Measurements from ENCODE around the gene CD300LD. TPM values are rescaled to one million over a fixed set of nuclear protein-coding genes. Genes with fewer than 3 reads are reported as not detected.
A peak's percentile ranks its signal among the peaks of the same experiment; 100 is the strongest.
"Not testable (repeated sequence)": the region's sequence is repeated elsewhere in the genome, so short reads cannot be mapped to it uniquely, and the experiment has no call there.

The CD300LD gene
- total RNA-seq = not detected

DNA sequence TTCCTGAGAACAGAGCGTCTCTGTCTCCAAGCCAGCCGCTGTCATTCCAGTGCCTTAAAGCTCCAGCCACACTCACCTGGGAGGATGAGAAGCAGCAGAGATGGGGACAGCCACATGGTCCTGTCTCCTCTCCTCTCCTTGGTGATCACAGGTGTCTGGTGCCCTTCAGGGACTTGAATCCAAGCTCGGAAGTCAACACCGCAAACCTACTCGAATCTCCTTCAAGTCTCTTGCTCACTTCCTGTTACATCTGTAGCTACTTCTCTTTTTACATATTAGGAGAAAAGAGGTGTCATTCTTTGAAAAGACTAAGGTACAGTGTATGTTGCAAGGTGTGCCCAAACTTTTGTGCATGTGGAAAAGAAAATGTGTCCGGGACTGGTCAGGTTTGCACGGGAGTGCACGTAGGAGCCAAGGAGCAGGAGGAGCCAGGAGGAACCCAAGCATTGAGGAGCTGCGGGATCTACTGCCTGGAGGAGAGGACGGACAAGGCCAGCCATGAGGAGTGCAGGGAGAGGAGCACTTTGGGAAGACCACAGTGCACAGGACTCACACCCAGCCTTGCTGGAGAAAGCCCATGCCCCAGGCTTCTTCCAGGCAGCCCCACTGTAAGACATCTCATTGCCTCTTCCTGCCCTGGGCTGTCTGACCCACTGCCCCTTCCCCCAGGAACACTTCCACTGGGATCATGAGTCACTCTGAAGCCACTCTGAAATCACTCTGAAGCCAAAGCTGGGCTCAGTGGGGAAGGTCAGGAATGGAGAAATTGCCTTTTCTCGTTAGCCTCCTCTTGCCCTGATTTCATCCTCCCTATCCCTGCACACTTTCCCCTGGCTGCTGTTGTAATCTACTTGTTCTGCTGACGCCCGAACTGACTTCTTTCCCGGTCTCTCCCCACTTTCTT is at the start of gene CD300LD:
Gene CD300LD (minus strand): TSS at position 197 of the 904 bp plus-strand sequence. CDS start 81 bp downstream, at position 116.
- POLR2A ChIA-PET = interaction anchor here (0.9 to 1.1 kb wide), 2 partner anchors 11 to 13 kb away, joined by 3 to 9 read pairs; no protein-coding TSS in a partner anchor
- Mint-ChIP-seq H3K9me3 (no peaks in the 10 kb centered on the region), H3K36me3 (no peaks in the 10 kb centered on the region), H3K27me3 (peaks cover 37% of the 10 kb centered on the region), H3K4me1 (peaks cover 15% of the 10 kb centered on the region), H3K4me3 (peak within 1 kb of the TSS; percentile 58), H3K27ac (peak within 1 kb of the TSS; percentile 78)
- DNase-seq = no peak
- ATAC-seq (ENCODE audit: low read depth) = peak; percentile 80

DNA sequence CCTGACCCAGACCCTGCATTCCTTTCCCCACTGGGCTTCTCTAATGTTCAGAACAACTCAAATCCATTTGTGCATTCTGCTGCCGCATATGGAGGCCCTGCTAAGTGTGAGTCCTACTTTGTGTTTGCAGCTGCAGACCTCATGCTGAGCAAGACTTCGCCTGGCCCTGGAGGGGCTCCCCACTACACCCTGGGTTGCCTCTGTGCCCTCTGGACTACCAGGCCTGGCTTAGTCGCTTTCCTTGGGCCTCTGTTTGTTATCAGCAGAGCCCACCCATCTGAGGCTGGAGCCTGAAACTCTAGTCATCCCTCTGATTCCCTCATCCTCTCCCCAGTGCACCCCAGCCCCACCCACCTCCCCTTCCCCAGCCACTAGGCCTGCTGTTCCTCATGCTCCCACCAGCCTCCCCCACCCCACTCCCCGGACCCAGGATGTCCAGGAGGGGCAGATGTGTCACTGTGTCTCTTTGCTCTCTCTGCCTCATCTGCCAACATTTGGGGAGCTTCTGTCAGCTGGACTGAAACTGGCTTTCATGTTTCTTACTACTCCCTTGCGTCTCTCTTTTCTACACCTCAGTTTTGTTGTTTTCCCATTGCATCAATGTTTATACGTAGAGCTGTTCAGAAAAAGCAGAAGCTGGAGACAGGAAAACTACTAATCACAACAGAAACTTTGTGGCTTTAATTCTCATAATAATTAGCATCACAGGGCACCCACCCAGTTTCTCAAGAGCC is 49.3 kb upstream of the CD300LD start:
- no peak overlapping the region for H3K4me3 Mint-ChIP-seq
- H3K27ac Mint-ChIP-seq = no peak overlapping the region
- peaks cover 14% of the 10 kb centered on the region for H3K4me1 Mint-ChIP-seq
- no peak for ATAC-seq (ENCODE audit: low read depth)
- no peak for DNase-seq
- peaks cover 78% of the 10 kb centered on the region for H3K27me3 Mint-ChIP-seq
- no peaks in the 10 kb centered on the region for H3K36me3 Mint-ChIP-seq
- H3K9me3 Mint-ChIP-seq = no peaks in the 10 kb centered on the region
- POLR2A ChIA-PET = no interaction called here

DNA sequence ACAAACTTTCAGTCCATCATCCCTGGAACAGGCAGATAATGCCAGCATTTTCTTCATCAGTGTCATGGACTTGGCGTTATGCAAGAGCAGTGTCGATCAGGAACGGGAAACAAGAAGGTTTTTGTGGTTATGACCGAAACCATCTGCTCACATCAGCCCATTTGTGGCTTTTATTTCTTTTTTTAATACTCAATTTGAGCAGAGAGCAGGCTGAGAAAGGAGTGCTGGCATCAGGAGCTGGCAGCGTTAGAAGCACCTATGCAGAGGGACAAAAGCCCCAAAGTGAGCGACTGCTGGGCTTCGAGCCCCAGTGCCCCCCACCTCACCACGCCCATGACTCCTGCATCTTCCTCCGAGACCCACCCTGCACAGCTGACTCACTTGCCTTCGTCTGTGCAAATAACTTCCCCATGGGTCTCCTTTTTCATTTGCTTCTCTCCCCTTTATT is 47.6 kb upstream of the CD300LD start:
- peak overlapping the region; percentile 22 for H3K4me3 Mint-ChIP-seq
- peaks cover 86% of the 10 kb centered on the region for H3K27me3 Mint-ChIP-seq
- POLR2A ChIA-PET = no interaction called here

DNA sequence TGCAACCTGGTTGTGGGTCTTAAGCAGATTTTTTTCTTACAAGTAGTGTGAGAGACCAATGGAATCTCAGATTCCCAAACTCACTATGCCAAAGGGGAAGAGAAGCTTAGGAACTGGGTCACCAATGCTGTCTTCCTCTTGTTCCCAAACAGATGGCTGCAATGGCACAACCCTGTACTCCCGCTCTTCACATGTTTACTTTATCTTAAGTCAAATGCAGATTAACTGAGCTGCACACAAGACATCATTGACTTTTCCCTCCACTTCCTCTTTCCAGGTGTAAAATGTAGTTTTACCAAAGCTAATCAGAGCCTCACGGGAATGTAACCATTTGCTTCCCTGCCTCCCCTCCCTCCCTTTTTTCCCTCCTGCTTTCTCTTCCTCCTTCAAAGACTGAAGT is 45.8 kb upstream of the CD300LD start:
- no peak for DNase-seq
- H3K27ac Mint-ChIP-seq = no peak overlapping the region
- POLR2A ChIA-PET = no interaction called here

More for the DNA sequence above, 47.6 kb upstream of the CD300LD start:
- no peaks in the 10 kb centered on the region for H3K9me3 Mint-ChIP-seq
- no peaks in the 10 kb centered on the region for H3K36me3 Mint-ChIP-seq
- peak; percentile 42 for ATAC-seq (ENCODE audit: low read depth)
- peaks cover 14% of the 10 kb centered on the region for H3K4me1 Mint-ChIP-seq
- no peak overlapping the region for H3K27ac Mint-ChIP-seq
- DNase-seq = no peak

DNA sequence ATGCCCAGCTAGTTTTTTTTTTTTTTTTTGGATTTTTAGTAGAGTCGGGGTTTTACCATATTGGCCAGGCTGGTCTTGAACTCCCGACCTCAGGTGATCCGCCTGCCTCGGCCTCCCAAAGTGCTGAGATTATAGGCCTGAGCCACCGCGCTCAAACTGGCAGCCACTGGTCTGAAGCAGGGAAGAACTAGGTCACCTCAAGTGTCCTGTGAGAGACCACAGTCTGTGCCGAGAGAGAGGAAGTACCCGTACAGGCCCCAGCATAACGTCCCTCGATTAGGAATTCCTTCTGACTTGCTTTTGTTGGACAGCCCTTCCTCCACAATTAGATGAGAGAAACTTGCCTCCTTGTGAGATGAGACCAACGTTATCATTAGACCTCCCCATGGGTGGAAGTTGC is 45.2 kb upstream of the CD300LD start:
- POLR2A ChIA-PET = no interaction called here
- peaks cover 16% of the 10 kb centered on the region for H3K4me1 Mint-ChIP-seq
- H3K36me3 Mint-ChIP-seq = no peaks in the 10 kb centered on the region
- DNase-seq (no peak), ATAC-seq (ENCODE audit: low read depth) (no peak)
- H3K9me3 Mint-ChIP-seq = no peaks in the 10 kb centered on the region
- no peak overlapping the region for H3K4me3 Mint-ChIP-seq
- peaks cover 76% of the 10 kb centered on the region for H3K27me3 Mint-ChIP-seq
- no peak overlapping the region for H3K27ac Mint-ChIP-seq

More for the DNA sequence above, 45.8 kb upstream of the CD300LD start:
- H3K9me3 Mint-ChIP-seq = no peaks in the 10 kb centered on the region
- H3K27me3 Mint-ChIP-seq = peaks cover 76% of the 10 kb centered on the region
- no peak for ATAC-seq (ENCODE audit: low read depth)
- H3K36me3 Mint-ChIP-seq = no peaks in the 10 kb centered on the region
- no peak overlapping the region for H3K4me3 Mint-ChIP-seq
- H3K4me1 Mint-ChIP-seq = peaks cover 14% of the 10 kb centered on the region

DNA sequence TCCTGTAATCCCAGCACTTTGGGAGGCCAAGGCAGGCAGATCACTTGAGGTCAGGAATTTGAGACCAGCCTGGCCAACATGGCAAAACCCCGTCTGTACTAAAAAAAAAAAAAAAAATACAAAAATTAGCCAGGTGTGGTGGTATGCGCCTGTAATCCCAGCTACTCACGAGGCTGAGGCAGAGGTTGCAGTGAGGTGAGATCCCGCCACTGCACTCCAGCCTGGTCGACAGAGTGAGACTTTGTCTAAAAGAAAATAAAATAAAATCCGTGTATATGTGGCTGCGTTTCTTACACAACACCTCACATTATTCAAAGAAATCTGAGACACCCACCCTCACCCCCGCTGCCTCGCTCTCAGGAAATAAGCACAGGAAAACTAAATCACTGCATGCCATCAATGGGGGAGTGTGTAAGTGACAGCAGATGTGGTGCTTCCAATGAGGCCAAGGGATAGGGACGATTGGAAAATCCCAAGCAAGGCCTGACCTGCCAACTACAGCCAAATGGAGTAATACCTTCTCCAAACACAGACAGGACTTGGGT is 44.5 kb upstream of the CD300LD start:
- Mint-ChIP-seq H3K4me1 (peaks cover 22% of the 10 kb centered on the region), H3K27me3 (peaks cover 76% of the 10 kb centered on the region)
- H3K36me3 Mint-ChIP-seq; H3K9me3 Mint-ChIP-seq; H3K4me3 Mint-ChIP-seq; ATAC-seq (ENCODE audit: low read depth); POLR2A ChIA-PET; H3K27ac Mint-ChIP-seq; DNase-seq: not testable (repeated sequence)

DNA sequence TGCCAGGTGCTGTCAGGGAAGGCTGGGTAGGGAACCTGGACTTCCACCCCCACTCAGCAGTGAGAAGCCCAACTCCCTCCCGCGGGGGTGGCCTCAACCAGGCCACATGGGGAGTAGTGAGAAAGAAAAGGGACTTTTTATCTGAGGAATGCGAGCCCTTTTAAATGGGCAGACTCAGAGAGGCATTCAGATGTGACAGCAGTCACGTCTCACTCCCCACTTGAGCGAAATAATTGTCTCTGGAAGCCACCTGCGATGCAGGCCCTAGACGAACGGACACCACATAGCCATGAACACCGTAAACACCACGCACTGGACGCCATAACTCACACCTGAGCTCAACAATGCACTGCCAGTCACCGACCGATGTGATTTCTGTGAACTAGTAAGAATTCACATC is 43.3 kb upstream of the CD300LD start:
- Mint-ChIP-seq H3K4me3 (no peak overlapping the region), H3K27me3 (peaks cover 76% of the 10 kb centered on the region), H3K4me1 (peaks cover 20% of the 10 kb centered on the region), H3K27ac (no peak overlapping the region), H3K36me3 (no peaks in the 10 kb centered on the region), H3K9me3 (no peaks in the 10 kb centered on the region)
- POLR2A ChIA-PET = no interaction called here
- no peak for ATAC-seq (ENCODE audit: low read depth)
- no peak for DNase-seq

DNA sequence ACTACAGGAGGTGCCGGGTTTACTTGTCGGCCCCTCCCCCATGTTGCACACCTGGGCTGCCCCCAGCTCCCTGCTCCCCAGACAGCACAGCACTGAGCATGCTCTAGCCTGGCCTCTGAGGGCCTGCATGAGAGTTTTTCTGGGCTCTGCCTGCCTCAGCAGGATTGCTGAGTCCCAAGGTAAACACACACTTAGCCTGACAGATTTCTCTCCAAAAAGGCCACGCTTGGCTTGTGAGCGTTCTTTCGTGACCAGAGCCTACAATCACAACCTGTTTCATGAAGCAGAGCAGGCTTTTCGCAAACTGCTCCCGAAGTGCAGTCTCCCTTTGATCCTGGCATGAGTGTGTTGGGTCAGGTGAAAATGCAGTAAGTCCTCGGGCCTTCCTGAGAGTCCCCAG is 41.2 kb upstream of the CD300LD start:
- DNase-seq = no peak
- peaks cover 9% of the 10 kb centered on the region for H3K4me1 Mint-ChIP-seq
- POLR2A ChIA-PET = interaction anchor here (0.7 kb wide), 1 partner anchor 132 kb away, joined by 4 read pairs; no protein-coding TSS in a partner anchor
- peaks cover 72% of the 10 kb centered on the region for H3K27me3 Mint-ChIP-seq
- no peak overlapping the region for H3K27ac Mint-ChIP-seq
- H3K9me3 Mint-ChIP-seq = no peaks in the 10 kb centered on the region
- H3K36me3 Mint-ChIP-seq = no peaks in the 10 kb centered on the region
- no peak overlapping the region for H3K4me3 Mint-ChIP-seq
- ATAC-seq (ENCODE audit: low read depth) = no peak

DNA sequence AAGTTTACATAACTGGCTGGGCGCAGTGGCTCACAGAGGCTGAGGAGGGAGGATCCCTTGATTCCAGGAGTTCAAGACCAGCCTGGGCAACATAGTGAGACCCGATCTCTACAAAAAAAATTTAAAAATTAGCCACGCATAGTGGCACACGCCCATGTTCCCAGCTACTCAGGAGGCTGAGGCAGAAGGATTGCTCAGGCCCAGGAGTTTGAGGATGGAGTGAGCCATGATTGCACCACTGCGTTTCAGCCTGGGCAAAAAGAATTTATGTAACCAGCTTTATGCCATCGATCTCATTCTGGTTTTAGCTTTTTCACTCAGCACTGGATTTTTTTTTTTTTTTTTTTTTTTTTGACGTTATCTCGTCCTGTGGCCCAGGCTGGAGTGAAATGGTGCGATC is 40.5 kb upstream of the CD300LD start:
- Mint-ChIP-seq H3K36me3 (no peaks in the 10 kb centered on the region), H3K27ac (no peak overlapping the region), H3K4me3 (no peak overlapping the region), H3K4me1 (peaks cover 9% of the 10 kb centered on the region), H3K9me3 (no peaks in the 10 kb centered on the region), H3K27me3 (peaks cover 70% of the 10 kb centered on the region)
- POLR2A ChIA-PET = no interaction called here
- no peak for DNase-seq
- no peak for ATAC-seq (ENCODE audit: low read depth)

DNA sequence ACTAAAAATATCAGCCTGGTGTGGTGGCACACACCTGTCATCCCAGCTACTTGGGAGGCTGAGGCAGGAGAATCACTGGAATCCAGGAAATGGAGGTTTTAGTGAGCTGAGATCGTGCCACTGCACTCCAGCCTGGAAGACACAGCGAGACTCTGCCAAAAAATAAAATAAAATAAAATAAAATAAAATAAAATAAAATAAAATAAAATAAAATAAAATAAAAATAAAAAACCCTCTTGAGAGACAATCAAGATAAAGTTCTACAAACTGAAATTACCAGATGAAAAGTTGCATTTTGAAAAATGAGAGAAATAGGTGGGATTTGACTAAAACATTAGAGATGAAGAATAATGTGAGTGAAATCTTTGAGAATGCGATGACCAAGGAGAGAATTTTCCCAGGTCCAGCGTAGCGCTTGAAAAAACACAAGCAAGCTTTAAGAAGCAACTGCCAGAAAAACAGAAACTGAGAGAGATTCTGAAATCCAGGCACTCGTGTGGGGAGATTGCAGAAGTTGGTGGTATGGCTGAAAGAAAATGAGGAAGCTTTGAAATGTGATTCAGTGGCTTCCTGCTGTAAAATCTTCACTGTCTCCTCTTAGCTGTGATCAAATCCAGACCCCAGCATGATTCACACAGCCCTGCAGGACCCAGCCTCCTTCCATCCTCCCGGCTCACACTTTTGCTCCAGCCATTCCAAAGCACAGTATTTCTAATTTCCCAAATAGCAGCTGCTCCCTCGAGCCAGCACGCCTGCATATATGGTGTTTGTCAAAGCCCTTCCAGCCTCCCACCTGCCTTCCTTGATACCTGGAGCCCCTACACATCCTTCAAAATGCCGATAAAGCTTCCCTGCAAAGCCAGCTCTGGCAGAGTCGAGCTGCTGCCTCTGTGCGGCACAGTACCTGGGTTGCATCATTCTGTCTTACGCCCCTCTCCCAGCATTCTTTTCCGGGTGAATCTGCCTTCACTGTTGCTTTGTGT is 39.7 kb upstream of the CD300LD start:
- POLR2A ChIA-PET = no interaction called here

DNA sequence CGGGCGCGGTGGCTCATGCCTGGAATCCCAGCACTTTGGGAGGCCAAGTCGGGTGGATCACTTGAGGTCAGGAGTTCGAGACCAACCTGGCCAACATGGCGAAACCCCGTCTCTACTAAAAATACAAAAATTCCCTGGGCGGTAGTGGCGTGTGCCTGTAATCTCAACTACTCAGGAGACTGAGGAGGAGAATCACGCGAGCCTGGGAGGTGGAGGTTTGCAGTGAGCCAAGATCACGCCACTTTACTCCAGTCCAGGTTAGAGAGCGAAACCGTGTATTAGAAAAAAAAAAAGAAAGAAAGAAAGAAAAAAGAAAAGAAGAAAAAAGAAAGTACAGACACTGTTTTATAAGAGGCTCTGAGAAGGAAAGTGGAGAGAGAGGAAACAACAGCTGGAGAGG is 38.2 kb upstream of the CD300LD start:
- H3K9me3 Mint-ChIP-seq; H3K4me3 Mint-ChIP-seq; DNase-seq; H3K4me1 Mint-ChIP-seq; H3K36me3 Mint-ChIP-seq; ATAC-seq (ENCODE audit: low read depth); H3K27ac Mint-ChIP-seq: not testable (repeated sequence)
- POLR2A ChIA-PET = interaction anchor here (0.7 kb wide), 1 partner anchor 236 kb away, joined by 3 read pairs; no protein-coding TSS in a partner anchor
- H3K27me3 Mint-ChIP-seq = peaks cover 73% of the 10 kb centered on the region

More for the DNA sequence above, 39.7 kb upstream of the CD300LD start:
- peaks cover 2% of the 10 kb centered on the region for H3K9me3 Mint-ChIP-seq
- no peak for DNase-seq
- ATAC-seq (ENCODE audit: low read depth) = no peak
- peaks cover 9% of the 10 kb centered on the region for H3K4me1 Mint-ChIP-seq
- peak overlapping the region; percentile 25 for H3K4me3 Mint-ChIP-seq
- H3K36me3 Mint-ChIP-seq = no peaks in the 10 kb centered on the region
- H3K27me3 Mint-ChIP-seq = peaks cover 71% of the 10 kb centered on the region
- H3K27ac Mint-ChIP-seq = no peak overlapping the region

DNA sequence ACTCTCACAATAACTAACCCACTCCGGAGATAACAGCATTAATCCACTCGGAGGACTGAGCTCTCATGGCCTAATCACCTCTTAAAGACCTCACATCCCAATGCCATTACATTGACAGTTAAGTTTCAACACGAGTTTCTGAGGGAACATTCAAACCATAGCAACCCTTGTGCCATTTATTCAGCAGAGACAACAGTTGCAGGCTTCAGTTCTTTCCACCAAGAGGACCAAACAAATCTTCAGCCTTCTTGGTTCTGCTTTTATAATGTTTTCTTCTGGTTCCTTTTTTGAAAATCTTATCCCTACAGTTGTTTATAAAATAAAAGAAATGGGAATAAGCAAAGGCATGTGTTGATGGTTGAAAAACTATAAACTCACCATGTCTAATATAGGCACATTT is 33.6 kb upstream of the CD300LD start:
- no peaks in the 10 kb centered on the region for H3K36me3 Mint-ChIP-seq
- H3K4me3 Mint-ChIP-seq = no peak overlapping the region
- peaks cover 78% of the 10 kb centered on the region for H3K27me3 Mint-ChIP-seq
- no peak overlapping the region for H3K27ac Mint-ChIP-seq
- ATAC-seq (ENCODE audit: low read depth) (no peak), DNase-seq (no peak)
- H3K4me1 Mint-ChIP-seq = no peaks in the 10 kb centered on the region
- POLR2A ChIA-PET = no interaction called here
- H3K9me3 Mint-ChIP-seq = peaks cover 3% of the 10 kb centered on the region

All from activated naive CD8-positive, alpha-beta T cell treated with anti-CD3 and anti-CD28 coated beads, Interleukin-2, amount 10 ng/mL, durations not matched to agents 7 days and 5 days (primary cell).